Measurements from ENCODE around the gene TRIM26.
"Not testable (repeated sequence)": the region's sequence is repeated elsewhere in the genome, so short reads cannot be mapped to it uniquely, and the experiment has no call there.

Gene TRIM26

DNA sequence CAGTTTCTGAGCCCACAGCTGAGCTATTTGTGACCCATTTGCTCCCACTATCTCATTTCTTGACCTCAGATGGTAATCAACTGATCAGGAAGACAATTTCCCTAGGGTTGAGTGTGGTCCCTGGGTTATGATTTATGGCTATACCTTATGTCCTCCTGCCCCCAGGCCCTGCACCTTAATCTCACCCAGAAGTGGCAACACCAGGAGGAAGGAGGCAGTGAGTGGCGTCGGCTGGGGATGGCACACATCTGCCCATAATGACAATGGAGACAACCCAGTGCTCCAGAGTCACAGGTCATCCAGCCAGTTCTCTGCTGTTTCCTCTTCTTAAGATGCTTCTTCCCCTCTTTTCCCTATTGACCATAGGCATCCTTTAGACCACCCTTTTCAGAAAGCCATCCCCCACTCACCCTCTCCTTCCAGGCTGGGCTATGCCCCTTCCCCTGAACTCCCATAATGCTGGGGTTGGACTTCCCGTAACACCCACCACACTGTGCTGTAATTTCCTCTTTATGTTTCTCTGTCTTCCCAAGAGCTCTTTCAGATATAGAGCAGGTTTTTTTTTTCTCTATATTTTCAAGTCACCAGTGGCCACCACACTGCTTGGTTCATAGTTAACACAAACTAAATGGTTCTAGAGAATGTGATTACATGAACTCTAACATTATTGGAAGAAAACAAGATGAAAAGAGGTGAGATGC is 60.1 kb downstream of the TRIM26 start:
- DNase-seq: no peak

DNA sequence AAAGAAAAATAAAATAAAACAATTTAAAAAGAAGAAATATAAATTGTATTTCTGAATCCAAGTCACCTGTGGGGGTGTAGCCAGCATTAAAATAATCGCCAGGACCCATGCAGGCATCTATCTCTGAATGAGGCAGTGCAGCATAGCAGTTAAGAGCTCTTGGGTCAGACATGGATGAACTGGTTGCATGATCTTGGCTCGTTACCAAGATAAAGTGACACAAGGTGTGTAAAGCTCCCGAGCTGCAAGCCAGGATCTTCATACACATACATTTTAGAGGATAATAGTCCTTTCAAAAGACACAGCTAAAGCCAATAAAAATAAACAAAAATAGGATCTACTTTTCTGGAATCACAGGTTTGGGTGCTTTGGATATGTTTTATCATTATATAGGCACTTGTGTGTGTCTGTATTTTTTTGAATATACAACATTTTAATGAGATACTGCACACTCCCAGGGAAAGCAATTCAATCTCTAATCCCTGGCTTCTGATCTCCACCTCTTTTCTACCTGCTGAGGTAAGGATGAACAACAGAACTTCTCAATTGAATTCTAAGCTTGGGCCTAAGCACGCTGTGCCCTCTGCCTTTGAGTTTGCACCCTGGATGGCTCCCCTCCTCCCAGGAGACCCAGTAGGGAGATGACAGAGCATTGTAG is 61.1 kb downstream of the TRIM26 start:
- DNase-seq: no peak

DNA sequence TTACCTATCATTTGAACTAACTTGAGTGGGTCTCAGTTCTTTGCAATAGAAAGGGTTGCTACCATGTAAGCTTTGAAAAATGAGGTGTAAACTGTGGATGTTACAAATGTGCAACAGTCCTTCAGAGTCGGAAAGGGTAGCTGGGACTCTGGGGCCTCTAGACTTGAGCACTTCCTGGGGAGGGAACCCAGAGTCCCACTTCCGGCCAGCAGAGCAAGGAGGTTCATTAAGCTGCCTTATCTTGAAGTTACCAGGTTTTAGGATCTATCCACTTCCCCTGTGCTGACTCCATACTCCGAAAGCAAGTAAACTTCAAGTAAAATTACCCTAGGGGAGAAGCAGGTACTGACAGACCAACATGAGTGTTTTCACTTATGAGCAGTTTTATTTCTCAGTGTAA is 61.6 kb downstream of the TRIM26 start:
- no peak for DNase-seq

DNA sequence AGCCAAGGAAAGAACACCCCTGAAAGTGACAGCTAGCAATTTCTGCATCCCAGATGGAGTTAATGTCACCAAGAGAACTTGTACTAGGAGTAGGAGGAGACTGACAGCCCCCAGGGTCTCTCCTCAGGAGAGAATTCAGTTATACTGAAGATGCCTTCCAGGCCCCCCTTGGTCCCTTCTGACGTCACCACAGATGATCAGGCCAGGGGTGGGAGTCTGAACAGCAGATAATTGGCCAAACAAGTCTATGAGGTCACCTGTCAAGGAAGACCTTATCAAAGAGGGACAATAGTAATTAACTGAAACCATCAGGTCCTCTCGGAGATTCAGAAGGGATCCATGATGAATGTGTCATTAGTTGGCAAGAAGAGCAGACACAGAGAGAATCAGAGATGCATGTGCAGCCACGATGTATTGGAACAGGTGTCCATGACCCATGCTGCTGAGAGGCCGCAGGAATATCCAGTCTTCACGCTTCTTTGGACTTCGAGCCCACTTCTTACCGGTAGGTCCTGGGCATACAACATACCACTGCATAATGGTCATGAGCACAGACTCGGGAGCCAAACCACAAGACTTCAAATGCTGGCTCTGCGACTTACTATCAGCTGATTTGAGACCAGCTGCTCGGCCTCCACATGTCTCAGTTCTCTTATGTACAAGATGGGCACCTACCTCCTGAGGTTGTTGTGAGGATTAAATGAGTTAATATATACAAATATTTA is 62.4 kb downstream of the TRIM26 start:
- DNase-seq: no peak

DNA sequence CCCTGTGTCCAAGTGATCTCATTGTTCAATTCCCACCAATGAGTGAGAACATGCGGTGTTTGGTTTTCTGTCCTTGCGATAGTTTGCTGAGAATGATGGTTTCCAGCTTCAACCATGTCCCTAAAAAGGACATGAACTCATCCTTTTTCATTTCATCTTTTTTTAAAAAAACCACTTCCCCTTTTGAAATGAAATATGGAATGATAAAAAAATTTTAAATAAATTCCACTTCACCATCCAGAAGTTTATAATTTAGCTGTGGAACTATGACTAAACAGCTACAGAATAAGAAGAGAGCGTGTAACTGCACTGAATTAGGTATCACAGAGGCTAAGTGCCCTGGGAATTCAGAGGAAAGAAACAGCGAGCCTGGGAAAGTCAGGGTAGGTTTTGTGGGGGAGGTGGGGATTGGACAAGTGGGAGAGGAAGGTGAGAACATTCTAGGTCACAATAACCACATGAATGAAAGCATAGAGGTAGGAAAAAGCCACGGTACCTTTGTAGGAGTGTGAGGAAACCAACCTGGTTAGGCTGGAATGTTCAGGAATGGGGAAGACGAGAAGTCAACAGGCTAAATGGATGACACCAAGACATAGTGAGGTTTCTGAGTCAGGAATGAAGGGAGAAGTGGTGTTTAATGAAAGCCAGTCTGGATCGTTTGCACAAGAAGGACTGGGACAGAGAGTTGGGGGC is 63.2 kb downstream of the TRIM26 start:
- no peak for DNase-seq

DNA sequence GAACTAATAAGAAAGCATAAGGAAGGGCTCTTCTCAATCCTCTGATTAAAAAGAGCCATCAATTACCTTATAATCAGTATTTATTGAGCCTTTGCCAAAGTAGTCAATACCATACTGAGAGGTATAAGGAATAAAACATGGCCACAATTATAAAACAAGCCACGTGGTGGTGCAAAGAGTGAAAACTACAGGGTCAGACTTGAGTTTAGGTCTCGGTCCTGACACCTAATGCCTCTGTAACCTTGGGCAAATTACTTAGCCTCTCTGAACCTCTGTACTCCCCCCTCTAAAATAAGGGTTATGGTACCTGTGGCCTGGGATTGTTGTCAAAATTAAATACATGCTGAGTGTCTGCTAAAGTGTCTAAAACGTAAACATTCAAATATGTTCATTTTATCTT is 64.0 kb downstream of the TRIM26 start:
- no peak for DNase-seq

DNA sequence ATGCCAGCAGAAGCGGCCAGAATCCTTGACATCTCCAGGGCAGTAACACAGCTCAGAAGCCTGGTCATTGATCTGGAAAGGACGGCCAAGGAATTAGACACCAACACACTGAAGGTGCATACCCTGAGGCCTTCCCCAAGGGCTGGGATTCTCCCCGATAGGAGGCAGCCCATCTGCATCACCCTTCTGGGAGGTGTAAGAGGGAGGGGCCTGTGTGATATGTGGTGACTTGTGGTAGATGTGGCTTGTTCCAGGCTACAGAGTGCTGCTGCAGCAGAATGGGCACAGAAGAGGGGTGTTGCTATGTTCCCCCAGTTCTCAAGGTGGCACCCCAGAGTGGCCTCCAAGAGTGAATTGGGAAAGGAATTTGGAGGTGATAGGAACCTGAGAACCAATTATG is 66.1 kb downstream of the TRIM26 start:
- DNase-seq: no peak

DNA sequence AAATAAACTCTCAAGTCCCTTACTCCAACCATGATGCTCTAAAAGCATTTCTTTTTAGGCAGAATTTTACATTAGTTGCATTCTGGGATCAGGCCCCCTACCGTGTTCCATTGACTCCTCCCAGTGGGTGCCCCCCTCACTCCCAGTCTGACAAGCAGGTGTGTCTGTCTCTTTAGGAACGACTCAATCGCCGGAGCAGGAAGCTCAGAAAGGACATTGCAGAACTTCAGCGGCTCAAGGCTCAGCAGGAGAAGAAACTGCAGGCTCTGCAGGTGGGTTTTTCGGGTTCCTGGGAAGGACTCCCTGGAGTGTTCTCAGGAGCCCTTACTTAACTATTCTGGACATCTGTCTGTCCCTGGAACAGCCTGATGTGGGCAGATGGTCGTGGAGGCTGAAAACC is 67.4 kb downstream of the TRIM26 start:
- no peak for DNase-seq

DNA sequence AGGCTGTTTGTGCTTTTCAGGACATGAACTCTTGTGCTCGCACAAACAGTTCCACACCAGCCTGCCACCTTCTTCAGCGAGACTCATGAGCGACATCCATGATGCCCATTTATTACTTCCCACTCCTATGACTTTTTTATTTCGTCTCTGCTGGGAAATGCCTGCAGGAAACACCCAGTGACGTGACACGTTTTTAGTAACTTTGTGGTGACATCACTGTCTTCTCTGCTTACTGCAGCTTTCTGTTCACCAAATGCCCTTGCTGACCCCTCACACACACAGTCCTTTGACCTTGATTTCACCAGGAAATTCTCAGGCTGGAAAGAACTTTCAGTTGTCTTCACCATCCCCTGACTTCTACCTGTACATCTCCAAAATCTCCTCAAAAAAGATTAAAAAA is 68.4 kb downstream of the TRIM26 start:
- no peak for DNase-seq

DNA sequence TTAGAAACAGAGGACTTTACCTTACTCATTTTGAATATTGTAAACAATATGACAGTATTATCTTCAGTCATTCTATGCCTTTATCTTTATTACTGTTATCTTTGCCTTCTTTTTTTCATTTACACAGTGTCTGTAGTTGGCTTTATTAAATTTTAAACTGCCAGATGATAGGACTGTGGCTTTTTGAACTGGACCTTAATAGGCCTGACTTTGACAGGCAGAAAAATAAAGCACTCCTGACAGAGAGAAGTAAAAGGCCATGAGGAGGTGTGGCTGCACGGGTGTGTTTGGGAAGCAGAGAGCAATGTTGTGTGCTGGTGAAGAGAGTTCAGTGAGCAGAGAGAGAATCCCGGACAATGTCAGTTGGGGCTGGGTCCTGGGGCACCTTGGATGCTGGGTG is 69.4 kb downstream of the TRIM26 start:
- no peak for DNase-seq

DNA sequence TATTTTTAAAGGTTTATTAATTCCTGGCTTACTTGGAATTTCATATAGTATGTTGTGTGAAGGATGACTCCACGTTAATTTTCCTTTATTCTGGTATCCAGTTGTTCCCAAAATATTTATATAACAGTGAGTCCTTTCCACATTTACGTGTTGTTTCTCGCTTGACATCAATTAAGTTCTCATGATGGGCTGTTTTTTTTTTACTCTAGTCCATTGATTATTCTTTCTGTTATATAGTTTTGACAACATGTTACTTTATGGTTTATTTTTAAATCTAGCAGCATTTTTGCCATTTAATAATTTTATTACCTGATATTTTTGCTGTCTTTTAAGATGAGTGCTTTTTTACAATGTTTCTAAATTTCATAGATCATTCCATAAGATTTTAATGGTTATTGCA is 70.5 kb downstream of the TRIM26 start:
- DNase-seq: no peak

DNA sequence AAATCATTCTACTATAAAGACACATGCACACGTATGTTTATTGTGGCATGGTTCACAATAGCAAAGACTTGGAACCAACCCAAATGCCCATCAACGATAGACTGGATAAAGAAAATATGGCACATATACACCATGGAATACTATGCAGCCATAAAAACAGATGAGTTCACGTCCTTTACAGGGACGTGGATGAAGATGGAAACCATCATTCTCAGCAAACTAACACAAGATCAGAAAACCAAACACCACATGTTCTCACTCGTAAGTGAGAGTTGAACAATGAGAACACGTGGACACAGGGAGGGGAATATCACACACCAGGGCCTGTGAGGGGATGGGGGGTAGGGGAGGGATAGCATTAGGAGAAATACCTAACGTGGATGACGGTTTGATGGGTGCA is 73.0 kb downstream of the TRIM26 start:
- not testable (repeated sequence) for DNase-seq

DNA sequence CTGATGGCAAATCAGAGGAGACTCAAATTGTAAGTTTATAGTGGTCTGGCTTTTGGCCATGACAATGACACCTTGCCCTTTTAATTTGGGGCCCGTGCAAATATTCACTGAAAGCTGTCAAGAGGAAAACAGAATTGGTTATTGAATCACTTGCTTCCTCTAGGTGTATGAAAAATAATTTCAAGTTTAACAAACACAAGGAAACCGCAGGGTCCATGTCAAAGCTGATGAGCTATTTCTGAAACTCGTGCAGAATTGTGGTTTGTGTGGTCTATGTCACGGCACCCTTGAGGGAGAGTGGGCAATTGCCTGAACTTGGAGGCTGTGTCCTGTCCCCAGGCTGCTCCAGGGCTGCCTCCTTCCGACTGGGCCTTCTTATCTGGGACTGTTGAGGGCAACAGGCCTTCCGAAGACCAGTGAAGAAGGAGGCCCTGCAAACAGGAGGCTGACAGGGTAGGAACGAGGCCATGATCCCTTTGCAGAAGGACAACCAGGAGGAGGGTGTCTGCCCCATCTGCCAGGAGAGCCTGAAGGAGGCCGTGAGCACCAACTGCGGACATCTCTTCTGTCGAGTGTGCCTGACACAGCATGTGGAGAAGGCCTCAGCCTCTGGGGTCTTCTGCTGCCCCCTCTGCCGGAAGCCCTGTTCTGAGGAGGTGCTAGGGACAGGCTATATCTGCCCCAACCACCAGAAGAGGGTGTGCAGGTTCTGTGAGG is 76.5 kb downstream of the TRIM26 start:
- DNase-seq: no peak

DNA sequence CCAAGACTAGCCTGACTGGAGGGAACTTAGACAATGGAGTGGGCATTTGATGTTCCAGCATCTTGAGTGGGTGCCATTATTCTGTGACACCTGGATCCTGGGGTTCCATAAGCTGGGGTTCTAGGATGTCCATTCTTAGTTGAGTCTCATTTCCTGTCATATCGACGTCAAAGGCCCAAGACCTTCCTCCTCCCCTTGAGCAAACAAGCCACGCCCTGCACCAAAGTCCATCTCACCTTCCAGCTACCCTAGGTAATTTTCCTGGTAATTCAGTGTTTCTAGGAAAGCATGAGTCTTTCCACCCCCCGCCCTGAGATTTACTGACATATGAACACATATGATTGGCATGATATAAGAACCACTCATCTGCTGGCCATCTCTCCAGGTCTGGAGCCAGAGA is 77.4 kb downstream of the TRIM26 start, which contains the start of gene TRIM40:
TSS of gene TRIM40 (plus strand) at position 384 of the 400 bp plus-strand sequence. CDS start 897 bp downstream, outside the sequence.
- no peak for DNase-seq

DNA sequence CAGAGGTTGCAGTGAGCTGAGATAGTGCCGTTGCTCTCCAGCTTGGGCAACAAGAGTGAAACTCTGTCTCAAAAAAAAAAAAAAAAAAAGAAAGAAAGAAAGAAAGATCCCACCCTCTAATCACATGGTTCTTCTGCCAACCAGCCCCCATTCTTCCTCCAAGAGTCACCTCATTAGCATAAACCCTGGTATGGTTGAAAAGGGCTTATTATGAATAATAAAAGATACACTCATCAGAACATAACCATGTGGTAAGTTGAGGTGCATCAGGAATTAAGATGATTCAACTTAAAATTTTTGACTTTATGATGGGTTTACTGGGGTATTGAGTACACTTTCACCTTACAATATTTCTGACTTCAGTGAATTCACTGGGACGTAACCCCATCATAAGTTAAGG is 78.1 kb downstream of the TRIM26 start:
- DNase-seq: no peak

All from NCI-H345 (cell line).